Measurements from ENCODE around the gene GNPTG. TPM values are rescaled to one million over a fixed set of nuclear protein-coding genes. Genes with fewer than 3 reads are reported as not detected.

GNPTG gene
- total RNA-seq, 1 experiment from 2014 or later: 37.3 TPM

GRCh38 chr16:1341495-1342420 lies 10.0 kb upstream of the GNPTG start:
- H3K9me3 Mint-ChIP-seq (ENCODE audit: unreplicated experiment): no peaks in the 10 kb centered on the region

GRCh38 chr16:1342526-1343427 lies 9.0 kb upstream of the GNPTG start:
- no peaks in the 10 kb centered on the region for H3K9me3 Mint-ChIP-seq (ENCODE audit: unreplicated experiment)
- no peaks in the 10 kb centered on the region; the same call in 1 of the 2 replicates for H3K36me3 ChIP-seq (ENCODE audit: control insufficient read depth, insufficient read depth, low read length)
- peak overlapping the region; percentile 61 for H3K4me3 ChIP-seq (ENCODE audit: low read depth, low read length)
- peaks cover 8% of the 10 kb centered on the region for H3K4me1 Mint-ChIP-seq (ENCODE audit: low read depth, unreplicated experiment)
- intact Hi-C loops (cut with micrococcal nuclease; ENCODE audit: unreplicated experiment): no loop called here
- H3K27ac Mint-ChIP-seq (ENCODE audit: unreplicated experiment): peak overlapping the region; percentile 68
- H3K27me3 Mint-ChIP-seq (ENCODE audit: insufficient read depth, unreplicated experiment): peaks cover 3% of the 10 kb centered on the region
- peak overlapping the region; percentile 83 for H3K4me3 Mint-ChIP-seq (ENCODE audit: unreplicated experiment)
- 0 out of 2 replicates have a peak, but pooled peaks cover 3% of the 10 kb centered on the region for H3K4me1 ChIP-seq
- no peaks in the 10 kb centered on the region for H3K9me3 ChIP-seq
- CTCF ChIA-PET: interaction anchor here (0.6 to 1.7 kb wide), 11 partner anchors 11 to 363 kb away, joined by 3 to 13 read pairs (median 8); partner anchors contain the start of gene PERCC1
- H3K27me3 ChIP-seq (replicated peaks; ENCODE audit: control insufficient read depth, insufficient read depth, low read length): peaks cover 1% of the 10 kb centered on the region; the same call in 1 of the 2 replicates
- DNase-seq: peak; percentile 97 to 99
- no peak for TF ChIP-seq CTCF (IDR thresholded peaks at IDR 0.05; ENCODE audit: insufficient read depth in 1 of 2, low read depth in 1 of 2, low read length in 1 of 2, severe bottlenecking in 1 of 2, unreplicated experiment in 1 of 2)
- peaks cover 8% of the 10 kb centered on the region for H3K36me3 Mint-ChIP-seq (ENCODE audit: insufficient read depth, unreplicated experiment)
- POLR2A ChIA-PET: interaction anchor here (0.5 to 1.9 kb wide), 8 partner anchors 9 to 328 kb away, joined by 3 to 6 read pairs (median 4); partner anchors contain the start of genes GNPTG, TSR3, UBE2I and UQCC4
- BruUV-seq (replicated peaks): no TSS peak

More at GRCh38 chr16:1341495-1342420, 10.0 kb upstream of the GNPTG start:
- H3K27me3 ChIP-seq (replicated peaks; ENCODE audit: control insufficient read depth, insufficient read depth, low read length): peaks cover 1% of the 10 kb centered on the region; the same call in 1 of the 2 replicates
- Mint-ChIP-seq H3K4me1 (ENCODE audit: low read depth, unreplicated experiment) (peaks cover 8% of the 10 kb centered on the region), H3K36me3 (ENCODE audit: insufficient read depth, unreplicated experiment) (peaks cover 8% of the 10 kb centered on the region), H3K27me3 (ENCODE audit: insufficient read depth, unreplicated experiment) (peaks cover 3% of the 10 kb centered on the region), H3K4me3 (ENCODE audit: unreplicated experiment) (peak overlapping the region; percentile 83), H3K27ac (ENCODE audit: unreplicated experiment) (no peak overlapping the region)
- intact Hi-C loops (cut with micrococcal nuclease; ENCODE audit: unreplicated experiment): no loop called here
- H3K9me3 ChIP-seq: no peaks in the 10 kb centered on the region
- H3K4me3 ChIP-seq (ENCODE audit: low read depth, low read length): no peak overlapping the region; the same call in 1 of the 2 replicates
- POLR2A ChIA-PET: no interaction called here
- no peaks in the 10 kb centered on the region; the same call in 1 of the 2 replicates for H3K36me3 ChIP-seq (ENCODE audit: control insufficient read depth, insufficient read depth, low read length)
- no peak for TF ChIP-seq CTCF (IDR thresholded peaks at IDR 0.05; ENCODE audit: insufficient read depth in 1 of 2, low read depth in 1 of 2, low read length in 1 of 2, severe bottlenecking in 1 of 2, unreplicated experiment in 1 of 2)
- CTCF ChIA-PET: interaction anchor here (0.6 to 1.7 kb wide), 3 partner anchors 10 to 89 kb away, joined by 3 to 5 read pairs (median 5); partner anchors contain the start of gene PERCC1
- no TSS peak for BruUV-seq (replicated peaks)
- DNase-seq: no peak
- H3K4me1 ChIP-seq: 0 out of 2 replicates have a peak, but pooled peaks cover 3% of the 10 kb centered on the region
